Measurements from ENCODE around the gene ATG7. TPM values are rescaled to one million over a fixed set of nuclear protein-coding genes. Genes with fewer than 3 reads are reported as not detected.

Gene ATG7
- total and polyA plus RNA-seq, 2 donors from 2014 or later = 15.3 to 54.9 TPM

DNA sequence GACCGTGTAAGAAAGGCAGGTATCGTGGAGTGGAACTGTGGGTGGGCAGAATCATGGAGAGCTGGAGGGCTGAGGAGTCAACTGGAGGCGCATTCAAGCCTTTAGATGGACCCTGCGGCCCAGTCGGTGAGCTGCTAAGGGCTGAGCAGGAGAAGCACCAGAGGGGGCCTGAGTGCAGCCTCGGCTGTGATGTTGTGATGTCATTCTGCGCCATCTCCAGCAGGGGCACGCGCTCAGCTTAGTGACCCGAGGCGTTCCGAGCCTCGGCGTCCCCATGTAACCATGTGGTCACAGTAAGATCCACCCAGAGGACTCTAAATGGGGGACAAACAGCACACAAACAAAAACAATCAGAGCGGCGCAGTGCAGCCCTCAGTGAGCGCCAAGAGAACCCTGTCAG, 294.7 kb downstream of the ATG7 start:
- Histone ChIP-seq H3K4me3 (ENCODE audit: low read length in 3 of 3) (no peak overlapping the region), H3K27ac (ENCODE audit: low read depth in 2 of 2, low read length in 2 of 2) (no peak overlapping the region), H3K27me3 (ENCODE audit: control insufficient read depth, insufficient read depth, low read length) (no peaks in the 10 kb centered on the region), H3K9me3 (ENCODE audit: control insufficient read depth in 2 of 3, insufficient read depth in 1 of 3, low read length in 3 of 3) (no peaks in the 10 kb centered on the region), H3K36me3 (ENCODE audit: control insufficient read depth in 2 of 3, insufficient read depth in 3 of 3, low read length in 3 of 3) (peaks cover 0 to 24% (median 11%) of the 10 kb centered on the region in 3 donors), H3K9ac (ENCODE audit: low read length in 3 of 3) (no peak overlapping the region), H3K4me1 (ENCODE audit: control insufficient read depth in 2 of 3, insufficient read depth in 2 of 3, low read depth in 1 of 3, low read length in 3 of 3) (peaks cover 0 to 5% (median 0%) of the 10 kb centered on the region in 3 donors)
- TF ChIP-seq, protein P1, sequence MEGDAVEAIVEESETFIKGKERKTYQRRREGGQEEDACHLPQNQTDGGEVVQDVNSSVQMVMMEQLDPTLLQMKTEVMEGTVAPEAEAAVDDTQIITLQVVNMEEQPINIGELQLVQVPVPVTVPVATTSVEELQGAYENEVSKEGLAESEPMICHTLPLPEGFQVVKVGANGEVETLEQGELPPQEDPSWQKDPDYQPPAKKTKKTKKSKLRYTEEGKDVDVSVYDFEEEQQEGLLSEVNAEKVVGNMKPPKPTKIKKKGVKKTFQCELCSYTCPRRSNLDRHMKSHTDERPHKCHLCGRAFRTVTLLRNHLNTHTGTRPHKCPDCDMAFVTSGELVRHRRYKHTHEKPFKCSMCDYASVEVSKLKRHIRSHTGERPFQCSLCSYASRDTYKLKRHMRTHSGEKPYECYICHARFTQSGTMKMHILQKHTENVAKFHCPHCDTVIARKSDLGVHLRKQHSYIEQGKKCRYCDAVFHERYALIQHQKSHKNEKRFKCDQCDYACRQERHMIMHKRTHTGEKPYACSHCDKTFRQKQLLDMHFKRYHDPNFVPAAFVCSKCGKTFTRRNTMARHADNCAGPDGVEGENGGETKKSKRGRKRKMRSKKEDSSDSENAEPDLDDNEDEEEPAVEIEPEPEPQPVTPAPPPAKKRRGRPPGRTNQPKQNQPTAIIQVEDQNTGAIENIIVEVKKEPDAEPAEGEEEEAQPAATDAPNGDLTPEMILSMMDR (IDR thresholded peaks at IDR 0.05; ENCODE audit: borderline replicate concordance, extremely low read depth, insufficient read depth) = no peak
- FAIRE-seq = no peak
- intact Hi-C loops (cut with DNase I) = no loop called here
- DNase-seq = peak in 1 of 5 donors; percentile 43

DNA sequence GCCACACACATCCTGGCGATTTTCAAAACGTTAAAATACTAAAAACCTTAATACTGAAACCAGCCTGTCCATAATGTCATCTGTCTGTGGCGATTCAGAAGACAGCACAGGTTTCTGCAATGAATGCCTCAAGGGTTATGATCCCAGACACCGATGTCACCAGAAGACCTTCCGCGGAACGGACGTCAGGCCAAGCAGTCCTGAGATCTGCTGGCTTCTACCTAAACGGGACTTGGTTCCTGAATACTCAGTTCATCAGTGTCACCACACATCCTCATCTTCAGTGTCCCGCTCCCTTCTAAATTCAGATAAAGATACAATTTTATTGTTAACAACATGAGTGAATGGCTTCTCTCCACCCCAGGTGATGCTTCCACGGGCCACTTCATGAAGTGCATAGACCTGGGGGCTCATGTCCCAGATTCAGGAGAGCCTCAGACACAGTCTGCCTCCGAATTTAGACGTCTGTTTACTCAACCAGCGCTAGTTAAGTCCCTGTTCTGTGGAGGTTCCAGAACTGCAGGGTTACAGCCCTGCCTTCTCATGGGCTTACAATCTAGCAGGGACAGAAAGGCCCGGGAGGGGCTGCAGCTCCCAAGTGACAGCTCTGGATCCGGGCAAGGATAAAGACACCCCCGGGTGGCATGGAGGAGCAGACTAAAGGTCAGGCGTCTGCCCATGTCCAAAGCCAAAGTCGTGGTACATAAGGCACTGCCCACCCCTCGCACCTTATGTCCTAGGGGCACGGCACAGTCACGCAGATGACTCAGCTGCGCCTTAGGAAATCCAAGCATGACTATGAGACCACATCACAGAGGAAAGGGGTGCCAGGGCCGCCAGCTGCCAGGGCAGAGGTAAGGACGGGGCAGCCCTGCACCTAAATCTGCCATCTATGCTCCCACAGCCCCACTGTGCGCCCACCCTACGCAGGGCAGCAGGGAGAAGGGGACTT, 295.6 kb downstream of the ATG7 start:
- H3K9me3 ChIP-seq (ENCODE audit: control insufficient read depth in 2 of 3, insufficient read depth in 1 of 3, low read length in 3 of 3) = no peaks in the 10 kb centered on the region
- intact Hi-C loops (cut with DNase I) = no loop called here
- H3K4me3 ChIP-seq (ENCODE audit: low read length in 3 of 3) = no peak overlapping the region
- H3K27ac ChIP-seq (ENCODE audit: low read depth in 2 of 2, low read length in 2 of 2) = peak overlapping the region; percentile 68 to 75
- H3K36me3 ChIP-seq (ENCODE audit: control insufficient read depth in 2 of 3, insufficient read depth in 3 of 3, low read length in 3 of 3) = peaks cover 0 to 16% (median 9%) of the 10 kb centered on the region in 3 donors
- TF ChIP-seq, protein P1 (IDR thresholded peaks at IDR 0.05; ENCODE audit: borderline replicate concordance, extremely low read depth, insufficient read depth) = no peak
- no peak for FAIRE-seq
- no peaks in the 10 kb centered on the region for H3K27me3 ChIP-seq (ENCODE audit: control insufficient read depth, insufficient read depth, low read length)
- DNase-seq = peak in 1 of 5 donors; percentile 65
- H3K9ac ChIP-seq (ENCODE audit: low read length in 3 of 3) = peak overlapping the region in 1 of 3 donors; percentile 23
- peaks cover 0 to 3% (median 0%) of the 10 kb centered on the region in 3 donors for H3K4me1 ChIP-seq (ENCODE audit: control insufficient read depth in 2 of 3, insufficient read depth in 2 of 3, low read depth in 1 of 3, low read length in 3 of 3)

DNA sequence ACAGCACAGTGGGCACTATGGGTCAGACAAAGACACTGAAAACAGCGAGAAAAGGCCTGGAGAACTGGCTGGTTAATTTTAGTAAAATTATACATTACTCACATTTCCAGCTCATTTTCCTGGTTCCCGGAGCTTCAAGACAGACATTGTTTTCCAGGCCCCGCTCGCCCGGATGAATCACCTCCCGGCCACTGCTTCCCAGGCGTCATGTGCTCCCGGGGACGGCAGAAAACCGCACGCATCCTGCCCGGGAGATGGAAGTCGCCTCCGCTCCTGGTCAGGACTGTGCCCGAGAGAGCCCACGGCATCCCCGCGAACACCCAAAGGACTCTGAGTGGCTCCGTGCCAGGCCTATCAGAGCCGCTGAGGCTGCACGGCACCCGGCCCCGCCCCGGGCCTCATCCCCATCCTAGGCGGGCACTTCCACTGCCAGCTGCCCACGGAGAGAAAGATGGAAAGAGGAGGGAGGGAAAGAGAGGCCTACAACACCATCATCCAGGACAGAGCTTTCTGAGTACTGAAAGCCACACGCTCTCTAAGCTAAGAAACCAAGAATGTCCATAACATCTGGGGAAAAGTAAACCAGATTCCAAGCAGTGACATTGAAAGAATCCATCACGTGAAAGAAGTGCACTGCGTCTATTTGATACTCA, 296.4 kb downstream of the ATG7 start:
- TF ChIP-seq, protein P1 (IDR thresholded peaks at IDR 0.05; ENCODE audit: borderline replicate concordance, extremely low read depth, insufficient read depth) = no peak
- Histone ChIP-seq H3K4me3 (ENCODE audit: low read length in 3 of 3) (no peak overlapping the region), H3K27ac (ENCODE audit: low read depth in 2 of 2, low read length in 2 of 2) (peak overlapping the region; percentile 68 to 75), H3K9me3 (ENCODE audit: control insufficient read depth in 2 of 3, insufficient read depth in 1 of 3, low read length in 3 of 3) (no peaks in the 10 kb centered on the region), H3K9ac (ENCODE audit: low read length in 3 of 3) (peak overlapping the region in 2 of 3 donors; percentile 19 to 23), H3K36me3 (ENCODE audit: control insufficient read depth in 2 of 3, insufficient read depth in 3 of 3, low read length in 3 of 3) (peaks cover 0 to 8% (median 5%) of the 10 kb centered on the region in 3 donors), H3K27me3 (ENCODE audit: control insufficient read depth, insufficient read depth, low read length) (no peaks in the 10 kb centered on the region), H3K4me1 (ENCODE audit: control insufficient read depth in 2 of 3, insufficient read depth in 2 of 3, low read depth in 1 of 3, low read length in 3 of 3) (peaks cover 0 to 3% (median 0%) of the 10 kb centered on the region in 3 donors)
- intact Hi-C loops (cut with DNase I) = no loop called here
- DNase-seq (peak in 1 of 5 donors; percentile 89), FAIRE-seq (no peak)

All from kidney (tissue), 14 donors.